Measurements from ENCODE around the gene MSMO1.
"Not testable (repeated sequence)": the region's sequence is repeated elsewhere in the genome, so short reads cannot be mapped to it uniquely, and the experiment has no call there.

Gene MSMO1

GRCh38 chr4:165324918-165325304, 2.6 kb upstream of the MSMO1 start:
- DNase-seq (ENCODE audit: low spot score) = no peak

- no peak for DNase-seq (ENCODE audit: low spot score)
These were observed 1.5 kb upstream of the MSMO1 start for GRCh38 chr4:165325732-165326512.

- peak; percentile 15 for DNase-seq (ENCODE audit: low spot score)
These were observed 648 bp upstream of the MSMO1 start for GRCh38 chr4:165326831-165327210.

GRCh38 chr4:165328101-165328425, 594 bp downstream of the MSMO1 start:
- no peak for DNase-seq (ENCODE audit: low spot score)

- peak; percentile 14 for DNase-seq (ENCODE audit: low spot score)
These were observed 1.2 kb downstream of the MSMO1 start for GRCh38 chr4:165328708-165329107.

- no peak for DNase-seq (ENCODE audit: low spot score)
These were observed 2.6 kb downstream of the MSMO1 start for GRCh38 chr4:165330071-165330470.

GRCh38 chr4:165330666-165331065, 3.2 kb downstream of the MSMO1 start:
- DNase-seq (ENCODE audit: low spot score) = no peak

- no peak for DNase-seq (ENCODE audit: low spot score)
These were observed 3.9 kb downstream of the MSMO1 start for GRCh38 chr4:165331359-165331758.

- DNase-seq (ENCODE audit: low spot score) = no peak
These were observed 4.4 kb downstream of the MSMO1 start for GRCh38 chr4:165331823-165332222.

- no peak for DNase-seq (ENCODE audit: low spot score)
These were observed 5.0 kb downstream of the MSMO1 start for GRCh38 chr4:165332502-165332901.

- DNase-seq (ENCODE audit: low spot score) = no peak
These were observed 7.8 kb downstream of the MSMO1 start for GRCh38 chr4:165335163-165335703.

- no peak for DNase-seq (ENCODE audit: low spot score)
These were observed 9.3 kb downstream of the MSMO1 start for GRCh38 chr4:165336743-165337142.

GRCh38 chr4:165342340-165342739, 14.9 kb downstream of the MSMO1 start:
- not testable (repeated sequence) for DNase-seq (ENCODE audit: low spot score)

- DNase-seq (ENCODE audit: low spot score) = no peak
These were observed 16.1 kb downstream of the MSMO1 start for GRCh38 chr4:165343353-165344191.

- DNase-seq (ENCODE audit: low spot score) = no peak
These were observed 18.4 kb downstream of the MSMO1 start for GRCh38 chr4:165345666-165346417.

GRCh38 chr4:165347647-165348569, 20.4 kb downstream of the MSMO1 start:
- DNase-seq (ENCODE audit: low spot score) = no peak

- no peak for DNase-seq (ENCODE audit: low spot score)
These were observed 24.1 kb downstream of the MSMO1 start for GRCh38 chr4:165351359-165352130.

- DNase-seq (ENCODE audit: low spot score) = no peak
These were observed 28.4 kb downstream of the MSMO1 start for GRCh38 chr4:165355900-165356300.

- DNase-seq (ENCODE audit: low spot score) = no peak
These were observed 32.0 kb downstream of the MSMO1 start for GRCh38 chr4:165359506-165359905.

GRCh38 chr4:165360041-165360695, 32.7 kb downstream of the MSMO1 start:
- DNase-seq (ENCODE audit: low spot score) = no peak

Measured in HuH-7.5 (cell line).